ENCODE data around the gene ZNF44.

Gene ZNF44

GRCh38 chr19:12255372-12255771, 39.3 kb downstream of the ZNF44 start:
- H3K9me3 ChIP-seq (ENCODE audit: severe bottlenecking): no peaks in the 10 kb centered on the region
- TF ChIP-seq, protein P1, sequence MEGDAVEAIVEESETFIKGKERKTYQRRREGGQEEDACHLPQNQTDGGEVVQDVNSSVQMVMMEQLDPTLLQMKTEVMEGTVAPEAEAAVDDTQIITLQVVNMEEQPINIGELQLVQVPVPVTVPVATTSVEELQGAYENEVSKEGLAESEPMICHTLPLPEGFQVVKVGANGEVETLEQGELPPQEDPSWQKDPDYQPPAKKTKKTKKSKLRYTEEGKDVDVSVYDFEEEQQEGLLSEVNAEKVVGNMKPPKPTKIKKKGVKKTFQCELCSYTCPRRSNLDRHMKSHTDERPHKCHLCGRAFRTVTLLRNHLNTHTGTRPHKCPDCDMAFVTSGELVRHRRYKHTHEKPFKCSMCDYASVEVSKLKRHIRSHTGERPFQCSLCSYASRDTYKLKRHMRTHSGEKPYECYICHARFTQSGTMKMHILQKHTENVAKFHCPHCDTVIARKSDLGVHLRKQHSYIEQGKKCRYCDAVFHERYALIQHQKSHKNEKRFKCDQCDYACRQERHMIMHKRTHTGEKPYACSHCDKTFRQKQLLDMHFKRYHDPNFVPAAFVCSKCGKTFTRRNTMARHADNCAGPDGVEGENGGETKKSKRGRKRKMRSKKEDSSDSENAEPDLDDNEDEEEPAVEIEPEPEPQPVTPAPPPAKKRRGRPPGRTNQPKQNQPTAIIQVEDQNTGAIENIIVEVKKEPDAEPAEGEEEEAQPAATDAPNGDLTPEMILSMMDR (IDR thresholded peaks at IDR 0.05; ENCODE audit: low read depth, low read length): no peak
- H3K4me3 ChIP-seq (ENCODE audit: low read depth, low read length): no peak overlapping the region
- H3K36me3 ChIP-seq: no peaks in the 10 kb centered on the region
- no peak overlapping the region for H3K27ac ChIP-seq
- DNase-seq: no peak
- H3K27me3 ChIP-seq (ENCODE audit: insufficient read depth, low read depth, severe bottlenecking): no peaks in the 10 kb centered on the region

- TF ChIP-seq, protein P1 (IDR thresholded peaks at IDR 0.05; ENCODE audit: low read depth, low read length): no peak
- peaks cover 15% of the 10 kb centered on the region for H3K9me3 ChIP-seq (ENCODE audit: severe bottlenecking)
These were observed 47.0 kb downstream of the ZNF44 start for GRCh38 chr19:12247644-12248222.

GRCh38 chr19:12244370-12244769, 50.3 kb downstream of the ZNF44 start:
- peaks cover 13% of the 10 kb centered on the region; the same call in 1 of the 2 replicates for H3K36me3 ChIP-seq
- H3K9me3 ChIP-seq (ENCODE audit: severe bottlenecking): peaks cover 15% of the 10 kb centered on the region
- TF ChIP-seq, protein P1 (IDR thresholded peaks at IDR 0.05; ENCODE audit: low read depth, low read length): peak; percentile 58
- no peaks in the 10 kb centered on the region for H3K27me3 ChIP-seq (ENCODE audit: insufficient read depth, low read depth, severe bottlenecking)
- DNase-seq: no peak
- H3K27ac ChIP-seq: no peak overlapping the region
- no peak overlapping the region for H3K4me3 ChIP-seq (ENCODE audit: low read depth, low read length)

More at GRCh38 chr19:12247644-12248222, 47.0 kb downstream of the ZNF44 start:
- no peaks in the 10 kb centered on the region for H3K27me3 ChIP-seq (ENCODE audit: insufficient read depth, low read depth, severe bottlenecking)
- no peak for DNase-seq
- H3K27ac ChIP-seq: no peak overlapping the region
- no peak overlapping the region for H3K4me3 ChIP-seq (ENCODE audit: low read depth, low read length)
- H3K36me3 ChIP-seq: peaks cover 8% of the 10 kb centered on the region; the same call in 1 of the 2 replicates

DNA sequence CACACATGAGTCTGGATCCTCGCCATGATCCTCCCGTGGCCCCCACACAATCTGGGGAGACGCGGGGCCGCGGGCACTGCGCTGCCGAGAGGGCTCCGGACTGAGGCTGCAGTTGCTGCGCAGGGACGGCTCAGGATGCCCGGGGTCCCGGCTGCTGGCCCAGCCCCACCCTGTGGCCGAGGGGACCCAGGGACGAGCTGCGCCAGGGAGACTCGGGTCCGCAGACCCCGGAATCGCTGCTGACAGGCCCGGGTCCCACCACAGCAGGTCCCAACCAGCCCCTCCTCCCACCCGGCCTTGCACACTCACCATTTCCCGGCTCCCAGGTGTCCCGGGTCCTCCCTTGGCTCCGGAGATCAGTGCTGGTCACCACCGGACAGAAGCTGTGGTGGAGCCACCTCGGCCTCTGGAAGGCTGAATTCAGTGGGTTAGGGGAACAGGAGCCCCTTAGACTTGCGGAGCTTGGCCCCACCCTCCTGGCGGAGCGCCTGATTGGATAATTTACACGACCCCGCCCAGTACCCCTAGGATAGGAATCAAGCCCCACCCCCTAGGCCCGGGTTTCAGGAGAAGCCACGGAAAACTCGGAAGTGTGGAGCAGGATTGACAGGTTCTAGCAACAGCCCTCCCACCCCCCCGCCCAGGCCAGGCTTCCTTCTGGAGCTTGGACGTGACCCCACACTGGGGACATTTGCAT, 57.4 kb downstream of the ZNF44 start:
- Histone ChIP-seq H3K27ac (no peak overlapping the region), H3K27me3 (ENCODE audit: insufficient read depth, low read depth, severe bottlenecking) (no peaks in the 10 kb centered on the region), H3K36me3 (peaks cover 29% of the 10 kb centered on the region), H3K4me3 (ENCODE audit: low read depth, low read length) (no peak overlapping the region), H3K9me3 (ENCODE audit: severe bottlenecking) (no peaks in the 10 kb centered on the region)
- DNase-seq: no peak
- TF ChIP-seq, protein P1 (IDR thresholded peaks at IDR 0.05; ENCODE audit: low read depth, low read length): no peak

DNA sequence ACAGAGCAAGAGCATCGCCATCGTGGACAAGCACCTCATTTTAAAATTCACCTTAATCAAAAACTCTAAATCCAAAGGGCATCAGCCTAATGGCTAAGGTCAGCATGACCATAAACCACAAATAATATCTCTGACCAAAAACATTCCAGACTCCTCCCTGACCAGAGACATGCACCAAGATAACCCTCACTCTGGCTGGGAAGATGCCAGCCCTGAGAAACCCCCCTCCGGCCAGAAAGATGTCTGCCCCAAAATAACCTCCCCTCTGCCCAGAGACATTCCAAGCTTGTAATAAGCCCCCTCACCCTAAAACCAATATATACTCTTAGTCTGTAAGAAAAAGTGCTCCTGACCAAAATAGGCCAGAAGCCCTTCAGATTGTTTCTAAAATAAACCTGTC, 61.7 kb downstream of the ZNF44 start:
- no peak overlapping the region for H3K4me3 ChIP-seq (ENCODE audit: low read depth, low read length)

More for the DNA sequence above, 61.7 kb downstream of the ZNF44 start:
- TF ChIP-seq, protein P1 (IDR thresholded peaks at IDR 0.05; ENCODE audit: low read depth, low read length): no peak
- Histone ChIP-seq H3K36me3 (peaks cover 18% of the 10 kb centered on the region), H3K27me3 (ENCODE audit: insufficient read depth, low read depth, severe bottlenecking) (no peaks in the 10 kb centered on the region), H3K9me3 (ENCODE audit: severe bottlenecking) (peaks cover 11% of the 10 kb centered on the region), H3K27ac (peak overlapping the region; percentile 60)
- DNase-seq: no peak
